Measurements from ENCODE around the gene ADGRG3.

DNA sequence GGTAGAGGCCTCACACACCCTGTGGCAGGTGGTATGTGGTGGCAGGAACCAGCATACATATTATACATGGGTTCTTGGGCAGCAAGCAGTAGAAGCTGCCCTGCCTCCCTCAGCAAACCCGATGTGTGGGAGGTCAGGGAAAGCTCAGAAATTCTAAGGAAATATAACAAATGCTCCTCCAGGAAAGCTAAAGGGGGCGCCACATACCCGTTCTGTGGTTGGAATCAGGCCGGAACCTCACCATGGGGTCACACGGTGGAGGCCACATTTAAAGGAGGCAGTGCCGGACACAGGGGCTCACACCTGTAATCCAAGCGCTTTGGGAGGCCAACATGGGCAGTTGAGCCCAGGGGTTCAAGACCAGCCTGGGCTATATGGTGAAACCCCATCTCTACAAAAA, 55.1 kb downstream of the ADGRG3 start:
- TF ChIP-seq CTCF (IDR thresholded peaks at IDR 0.05) (peak in 3 of 12 donors; percentile 11 to 14 (median 13)), POLR2A (IDR thresholded peaks at IDR 0.05) (no peak)
